PC-3 (cell line): Measurements from ENCODE around the gene PRSS50.

Experiments
- CTCF ChIP-seq: fragments of 300-600 bp; sonication (generic); conservative IDR thresholded peaks from 2 replicates; pipeline ENCODE4 v1.5.1; 2017; ENCODE audit warnings: antibody characterized with exemption, low read depth, mild to moderate bottlenecking, low read length
- EZH2 ChIP-seq: fragments of 300-600 bp; sonication (generic); IDR thresholded peaks from one replicate; pipeline ENCODE4 v1.6.1; 2017; ENCODE audit warnings: antibody characterized with exemption, mild to moderate bottlenecking, low read length; ENCODE audit not compliant: unreplicated experiment

DNA sequence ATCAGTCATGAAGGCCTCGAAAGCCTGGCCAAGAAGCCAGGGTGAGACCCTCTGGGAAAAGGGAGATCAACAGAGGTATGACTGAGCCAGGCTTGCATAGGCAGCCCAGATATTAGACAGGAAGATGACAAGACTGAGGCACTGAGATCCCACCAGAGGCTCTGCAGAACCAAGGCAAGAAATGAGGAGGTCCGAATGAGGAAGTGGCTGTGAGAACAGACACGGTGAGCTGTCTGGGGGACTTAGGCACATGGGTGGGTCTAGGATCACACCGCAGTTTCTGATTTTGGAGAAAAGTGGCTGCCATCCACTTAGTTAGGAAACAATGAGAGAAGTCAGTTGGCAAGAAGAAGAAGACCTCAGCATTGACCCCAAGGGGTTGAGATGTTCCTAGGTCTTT is 31.5 kb upstream of the PRSS50 start:
- TF ChIP-seq CTCF (no peak), EZH2 (no peak)
